GM18505 (cell line): ENCODE measurements around the gene P3H3.

ENCODE experiments used
- ATAC-seq: cut with Tn5 transposase; IDR thresholded peaks from one replicate; pipeline ENCODE4 v1.9.1; 2021; ENCODE audit not compliant: unreplicated experiment
- POLR2A ChIP-seq: IDR thresholded peaks from 4 replicates; pipeline ENCODE4 v1.6.1; 2011; ENCODE audit warnings: borderline replicate concordance; ENCODE audit not compliant: insufficient read depth, insufficient read length; ENCODE audit errors: extremely low read depth

The P3H3 gene

DNA sequence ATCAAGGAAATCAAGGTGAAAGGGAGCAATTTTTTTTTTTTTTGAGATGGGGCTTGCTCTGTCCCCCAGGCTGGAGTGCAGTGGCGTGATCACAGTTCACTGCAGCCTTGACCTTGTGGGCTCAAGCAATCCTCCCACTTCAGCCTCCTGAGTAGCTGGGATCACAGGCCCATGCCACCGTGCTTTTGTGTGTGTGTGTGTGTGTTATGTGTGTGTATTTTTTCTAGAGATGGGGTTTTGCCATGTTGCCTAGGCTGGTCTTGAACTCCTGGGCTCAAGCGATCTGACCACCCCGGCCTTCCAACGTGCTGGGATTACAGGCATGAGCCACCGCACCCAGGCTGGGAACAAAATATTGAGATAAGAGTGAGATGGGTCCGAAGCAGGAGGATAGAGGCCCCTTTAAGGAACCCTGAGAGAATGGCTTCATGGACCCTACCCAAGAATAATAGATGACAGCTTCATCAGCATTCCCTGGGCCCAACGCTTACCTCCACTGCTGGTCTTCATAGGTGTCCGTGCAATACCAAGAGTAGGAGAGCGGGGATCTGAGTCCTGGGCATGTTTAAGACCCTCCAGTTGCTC lies 21.9 kb downstream of the P3H3 start:
- ATAC-seq, result no peak
- TF ChIP-seq POLR2A, result no peak

DNA sequence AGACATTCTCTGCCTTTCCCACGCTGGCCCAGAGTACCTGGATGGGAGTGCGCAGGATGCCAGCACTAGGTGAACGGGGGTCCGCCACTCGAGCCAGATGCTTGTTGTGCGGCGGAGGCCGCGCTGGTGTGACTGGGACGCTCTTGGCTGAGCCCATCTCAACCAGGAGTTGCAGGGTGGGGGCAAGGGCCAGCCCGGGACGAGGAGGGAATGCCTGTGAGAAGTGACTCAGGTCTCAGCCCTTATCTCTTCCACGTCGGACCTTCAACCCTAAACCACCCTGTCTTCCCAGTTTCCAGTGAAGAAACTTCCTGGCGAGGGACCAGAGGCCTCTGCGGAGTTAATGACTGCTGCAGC lies 22.6 kb downstream of the P3H3 start:
- ATAC-seq, result no peak
- TF ChIP-seq POLR2A, result no peak

DNA sequence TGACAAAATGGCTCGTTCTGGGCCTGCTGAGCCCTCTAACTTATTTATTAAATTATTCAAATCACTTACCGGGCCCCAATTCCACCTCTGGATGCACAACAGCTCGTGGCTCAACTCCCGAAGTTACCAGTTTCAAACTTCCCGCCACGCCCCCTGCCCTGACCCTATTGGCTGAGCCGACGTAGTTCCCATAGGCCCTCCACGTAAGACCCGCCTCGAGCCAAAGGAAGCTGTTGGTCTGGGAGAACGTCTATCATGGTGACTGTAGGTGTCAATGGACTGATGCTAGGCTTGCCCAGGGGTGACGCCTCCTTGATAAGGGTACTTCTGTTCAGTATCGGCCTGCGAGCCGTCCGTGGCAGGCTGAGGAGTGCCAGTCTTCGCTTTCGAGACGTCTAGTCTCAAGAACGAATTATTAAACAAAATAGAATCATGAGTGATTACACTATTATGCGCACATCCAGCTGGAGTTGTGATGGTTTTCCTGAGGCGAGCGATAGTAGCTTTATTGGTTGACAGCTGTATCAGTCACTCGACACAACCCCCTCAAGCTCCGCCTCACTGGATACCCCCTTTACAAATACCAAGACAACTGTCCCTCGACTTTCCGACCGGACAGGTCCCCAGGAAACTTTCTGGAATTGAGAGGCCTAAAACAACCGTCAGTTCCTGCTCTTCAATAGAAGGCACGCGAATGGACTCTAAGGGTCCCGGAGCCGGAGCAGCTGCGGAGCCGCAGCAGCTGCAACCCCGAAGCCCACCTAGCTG lies 23.1 kb downstream of the P3H3 start, which contains the start of gene CDCA3:
Gene CDCA3 (minus strand): TSS at position 134 of the 768 bp plus-strand sequence. CDS start 334 bp downstream, outside the sequence.
- TF ChIP-seq POLR2A, result peak; percentile 94
- ATAC-seq, result peak; percentile 48

DNA sequence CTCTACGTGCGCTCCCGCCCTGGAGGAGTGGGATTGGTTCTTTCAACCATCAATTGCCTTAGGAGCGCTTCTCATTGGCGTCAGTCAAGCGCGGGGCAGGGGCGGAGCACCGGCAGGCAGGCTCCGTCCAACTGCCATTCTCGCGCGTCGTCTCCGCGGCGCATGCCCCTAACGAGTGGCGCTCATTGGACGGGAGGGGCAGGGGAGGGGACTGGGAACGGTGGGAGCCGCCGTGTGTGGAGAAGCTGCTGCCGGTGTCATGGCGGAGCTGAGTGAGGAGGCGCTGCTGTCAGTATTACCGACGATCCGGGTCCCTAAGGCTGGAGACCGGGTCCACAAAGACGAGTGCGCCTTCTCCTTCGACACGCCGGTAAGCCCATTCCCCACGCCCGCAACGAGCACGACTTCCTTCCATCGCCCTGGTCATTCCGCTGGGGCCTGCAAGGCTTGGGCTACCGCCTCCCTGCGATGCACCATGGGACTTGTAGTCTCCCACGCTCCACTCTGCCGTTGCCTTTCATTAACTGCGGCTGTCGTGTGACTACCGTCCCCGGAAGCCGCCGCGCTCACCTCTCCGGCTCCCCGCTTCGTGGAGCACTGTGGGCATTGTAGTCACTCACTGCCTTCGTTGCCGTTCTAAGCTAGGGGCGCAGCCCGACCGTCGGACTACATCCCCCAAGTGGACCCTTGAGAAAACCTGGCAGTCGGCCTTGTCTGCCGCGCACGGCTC lies 23.9 kb downstream of the P3H3 start, which contains the start of gene USP5:
Gene USP5 (plus strand): TSS at position 230 of the 730 bp plus-strand sequence. CDS start 30 bp downstream, at position 260.
- ATAC-seq, result peak; percentile 68
- TF ChIP-seq POLR2A, result peak; percentile 86

DNA sequence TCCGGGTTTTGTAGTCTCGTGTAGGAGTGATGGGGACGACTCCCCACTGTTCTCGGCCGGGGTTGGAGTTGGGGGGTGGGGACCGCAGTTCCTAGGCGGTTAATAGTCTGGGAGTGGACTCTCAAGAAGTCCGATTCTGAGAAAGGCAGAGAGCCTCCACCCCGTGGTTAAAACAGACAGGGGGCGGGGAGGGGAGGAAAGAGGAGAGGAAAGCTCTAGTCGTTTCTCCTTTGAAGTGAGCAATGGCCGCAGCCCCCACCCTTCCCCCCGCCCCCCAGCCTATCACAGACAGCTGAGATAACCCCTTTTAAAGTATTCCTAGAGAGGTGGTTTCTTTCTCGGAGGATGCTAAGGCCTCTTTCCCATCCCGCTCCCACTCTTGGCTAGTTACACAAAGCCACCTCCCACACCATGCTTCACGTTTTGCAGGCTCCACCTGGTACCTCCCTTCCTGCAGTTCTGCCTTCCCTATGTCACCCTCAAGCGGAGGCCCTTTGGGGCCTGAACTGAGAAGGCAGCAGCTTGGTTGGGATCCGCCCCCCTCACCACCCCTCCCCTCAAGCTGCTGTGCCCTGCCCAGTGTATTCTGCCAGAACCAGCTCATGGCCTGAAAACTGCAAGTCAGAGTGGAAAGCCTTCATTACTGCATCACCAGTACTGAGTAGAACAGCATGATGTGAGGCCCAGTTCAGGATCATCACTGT lies 24.6 kb downstream of the P3H3 start:
- TF ChIP-seq POLR2A, result no peak
- no peak for ATAC-seq

DNA sequence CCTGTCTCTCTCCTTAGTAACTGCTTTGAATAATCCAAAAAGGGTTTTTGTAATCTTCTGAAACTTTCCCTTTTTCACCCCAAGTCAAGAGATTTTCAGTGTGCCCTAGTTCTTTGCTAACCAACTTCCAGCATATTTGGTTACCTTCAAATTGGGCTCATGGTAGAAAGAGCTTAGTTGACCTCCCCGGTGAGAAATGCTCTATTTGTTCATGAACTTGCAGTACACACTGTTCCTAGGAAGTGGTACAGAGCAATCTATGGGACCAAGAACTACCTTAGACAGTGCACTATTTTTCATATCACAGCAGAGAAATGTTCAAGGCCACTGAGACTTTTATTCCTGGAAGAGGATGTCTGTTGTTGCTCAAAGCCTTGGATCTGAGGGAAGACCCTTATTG lies 25.4 kb downstream of the P3H3 start:
- no peak for TF ChIP-seq POLR2A
- no peak for ATAC-seq

DNA sequence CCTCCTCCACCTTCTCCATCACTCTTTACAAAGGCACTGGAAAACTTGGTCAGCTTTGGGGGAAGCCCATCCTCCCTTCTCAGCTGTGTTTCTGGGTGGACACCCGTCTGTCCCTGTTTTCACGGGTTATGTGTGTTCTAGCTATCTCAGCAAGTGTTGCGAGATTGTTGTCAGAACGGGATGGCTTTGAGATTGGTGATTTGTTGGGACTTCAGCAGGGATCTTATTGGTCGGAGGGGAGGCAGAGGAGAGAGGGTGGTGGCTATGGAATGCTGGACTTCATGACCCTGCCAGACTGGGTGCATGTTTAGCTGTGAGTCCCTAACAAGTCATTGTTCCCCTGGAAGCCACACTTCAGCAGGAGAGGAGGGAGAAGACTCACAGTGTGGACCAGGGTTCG lies 25.8 kb downstream of the P3H3 start:
- no peak for TF ChIP-seq POLR2A
- ATAC-seq, result no peak

DNA sequence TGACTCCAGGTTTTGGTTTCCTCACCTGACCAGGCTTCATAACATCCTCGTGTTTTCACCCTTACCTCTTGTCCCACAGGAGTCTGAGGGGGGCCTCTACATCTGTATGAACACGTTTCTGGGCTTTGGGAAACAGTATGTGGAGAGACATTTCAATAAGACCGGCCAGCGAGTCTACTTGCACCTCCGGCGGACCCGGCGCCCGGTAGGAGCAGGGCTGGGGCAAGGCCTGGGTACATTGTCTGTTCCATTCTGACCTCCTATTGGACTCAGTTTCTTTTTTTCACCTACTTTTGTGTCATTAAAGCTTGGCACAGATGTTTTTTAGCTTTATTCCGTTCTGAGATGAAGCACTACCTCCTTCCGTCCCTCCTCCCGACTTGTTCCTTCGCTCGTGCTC lies 27.1 kb downstream of the P3H3 start:
- no peak for ATAC-seq
- no peak for TF ChIP-seq POLR2A

DNA sequence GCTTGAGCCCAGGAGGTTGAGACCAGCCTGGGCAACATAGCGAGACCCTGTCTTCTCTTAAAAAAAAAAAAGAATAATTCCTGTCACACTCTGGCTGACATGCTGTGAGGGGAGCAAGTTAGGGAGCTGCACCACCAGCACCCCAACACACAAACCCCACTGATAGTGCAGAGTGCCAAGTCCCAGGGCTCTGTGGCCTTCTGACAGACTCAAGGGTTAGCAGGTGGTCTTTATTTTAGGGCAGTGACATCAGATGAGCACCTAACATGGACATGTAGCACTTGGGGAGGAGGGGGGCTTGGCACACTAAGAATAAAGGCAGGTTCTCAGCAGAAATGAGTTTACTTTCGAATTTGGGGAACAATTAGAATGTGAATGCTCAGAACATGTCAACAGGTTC lies 30.6 kb downstream of the P3H3 start:
- no peak for ATAC-seq
- no peak for TF ChIP-seq POLR2A

DNA sequence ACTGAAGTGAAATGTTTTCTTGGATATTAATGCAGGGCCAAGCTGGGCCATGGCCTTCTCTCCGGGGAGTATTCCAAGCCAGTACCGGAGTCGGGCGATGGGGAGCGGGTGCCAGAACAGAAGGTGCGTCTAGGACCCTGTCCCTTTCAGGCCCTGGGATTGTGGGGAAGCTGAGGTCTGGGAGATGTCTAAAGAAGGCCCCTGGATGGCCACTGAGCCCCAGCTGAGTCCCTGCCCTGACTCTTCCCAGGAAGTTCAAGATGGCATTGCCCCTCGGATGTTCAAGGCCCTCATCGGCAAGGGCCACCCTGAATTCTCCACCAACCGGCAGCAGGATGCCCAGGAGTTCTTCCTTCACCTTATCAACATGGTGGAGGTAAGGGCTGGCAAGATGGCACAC lies 31.9 kb downstream of the P3H3 start:
- no peak for ATAC-seq
- no peak for TF ChIP-seq POLR2A

DNA sequence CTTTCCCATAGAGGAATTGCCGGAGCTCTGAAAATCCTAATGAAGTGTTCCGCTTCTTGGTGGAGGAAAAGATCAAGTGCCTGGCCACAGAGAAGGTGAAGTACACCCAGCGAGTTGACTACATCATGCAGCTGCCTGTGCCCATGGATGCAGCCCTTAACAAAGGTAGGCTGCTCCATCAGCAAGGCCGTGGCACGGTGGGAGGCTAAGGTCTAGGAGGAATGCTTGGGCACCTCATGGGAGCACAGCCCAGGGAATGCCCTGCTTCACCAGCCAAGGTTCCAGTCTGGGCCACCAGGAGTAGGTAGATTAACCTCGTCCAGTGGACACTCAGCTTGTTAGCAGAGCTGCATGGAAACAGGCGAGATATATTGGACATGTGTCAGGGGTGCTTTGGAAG lies 32.7 kb downstream of the P3H3 start:
- no peak for TF ChIP-seq POLR2A
- no peak for ATAC-seq

DNA sequence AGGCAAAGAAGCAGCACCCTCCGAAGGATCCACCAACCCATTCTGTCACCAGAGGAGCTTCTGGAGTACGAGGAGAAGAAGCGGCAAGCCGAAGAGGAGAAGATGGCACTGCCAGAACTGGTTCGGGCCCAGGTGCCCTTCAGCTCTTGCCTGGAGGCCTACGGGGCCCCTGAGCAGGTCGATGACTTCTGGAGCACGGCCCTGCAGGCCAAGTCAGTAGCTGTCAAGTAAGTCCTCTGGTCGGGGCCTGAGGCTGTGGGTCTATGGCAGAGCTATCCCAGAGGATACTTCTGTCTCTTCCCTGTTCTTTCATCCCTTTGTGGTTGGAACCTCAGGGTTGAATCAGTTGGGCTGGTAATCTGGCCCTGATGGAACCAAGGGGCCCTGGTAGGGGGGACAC lies 33.2 kb downstream of the P3H3 start:
- TF ChIP-seq POLR2A, result no peak
- ATAC-seq, result no peak

DNA sequence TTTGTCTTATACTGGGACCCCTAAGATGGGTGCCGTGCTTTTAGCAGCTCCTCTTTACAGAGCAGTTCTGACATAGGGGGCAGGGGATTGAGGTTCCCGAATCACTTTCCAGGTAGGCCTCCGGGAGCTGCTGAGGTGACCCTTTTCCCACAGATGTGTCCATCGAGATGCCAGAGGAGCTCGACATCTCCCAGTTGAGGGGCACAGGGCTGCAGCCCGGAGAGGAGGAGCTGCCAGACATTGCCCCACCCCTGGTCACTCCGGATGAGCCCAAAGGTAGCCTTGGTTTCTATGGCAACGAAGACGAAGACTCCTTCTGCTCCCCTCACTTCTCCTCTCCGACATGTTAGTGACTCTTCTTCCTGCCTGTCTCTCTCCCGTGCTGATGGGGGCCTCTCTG lies 34.8 kb downstream of the P3H3 start:
- TF ChIP-seq POLR2A, result no peak
- no peak for ATAC-seq
